Prostate gland (tissue), 2 donors: ENCODE measurements around the gene MRPS9.

Experiments used
- POLR2A ChIP-seq: fragments of 450-650 bp; IDR thresholded peaks from one replicate; pipeline ENCODE4 v1.6.1; 2016; ENCODE audit warnings: antibody characterized with exemption, mild to moderate bottlenecking
- POLR2AphosphoS5 ChIP-seq: sonication (generic); formaldehyde crosslinking; IDR thresholded peaks from one replicate; pipeline ENCODE4 v1.6.1; 2017; ENCODE audit warnings: antibody characterized with exemption
- TF ChIP-seq, protein P1 (sequence below), 4 experiments: fragments of 200-600 bp in 2 of 4; fragments of 450-650 bp in 2 of 4; sonication (generic) in 2 of 4; IDR thresholded peaks; 1 replicate in 3 of 4; 2 replicates in 1 of 4; pipeline ENCODE4 v1.5.1; 2016 to 2019; ENCODE audit warnings: antibody characterized with exemption in 4 of 4, mild to moderate bottlenecking in 2 of 4, moderate library complexity in 2 of 4

DNA sequence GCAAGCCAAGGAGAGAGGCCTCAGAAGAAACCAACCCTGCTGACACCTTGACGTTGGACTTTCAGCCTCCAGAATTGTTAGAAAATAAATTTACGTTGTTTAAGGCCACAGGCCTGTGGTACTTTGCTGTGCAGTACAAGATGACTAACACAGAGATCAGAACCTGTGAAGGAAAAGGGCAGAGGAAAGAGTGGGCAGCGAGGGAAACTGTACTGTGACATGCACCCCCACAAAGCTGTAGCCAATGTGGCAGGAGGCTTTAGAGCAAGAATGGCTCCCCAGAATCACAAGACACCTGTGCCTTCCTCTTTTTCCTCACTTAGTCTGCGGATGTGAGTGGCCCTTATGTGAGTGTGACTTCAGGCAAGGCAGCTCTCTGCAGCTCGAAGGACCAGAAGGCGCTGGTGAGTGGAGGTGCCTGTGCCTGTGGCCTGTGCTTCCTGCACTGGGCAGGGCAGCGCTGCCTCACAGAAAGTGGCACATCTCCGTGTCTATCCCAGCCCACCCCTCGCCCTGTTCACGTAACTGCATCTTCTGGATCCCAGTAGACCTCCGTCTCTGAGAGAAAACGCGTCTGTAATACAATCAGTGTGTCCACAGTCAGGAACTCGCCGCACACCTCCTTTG lies 89.5 kb downstream of the MRPS9 start:
- TF ChIP-seq, protein P1, sequence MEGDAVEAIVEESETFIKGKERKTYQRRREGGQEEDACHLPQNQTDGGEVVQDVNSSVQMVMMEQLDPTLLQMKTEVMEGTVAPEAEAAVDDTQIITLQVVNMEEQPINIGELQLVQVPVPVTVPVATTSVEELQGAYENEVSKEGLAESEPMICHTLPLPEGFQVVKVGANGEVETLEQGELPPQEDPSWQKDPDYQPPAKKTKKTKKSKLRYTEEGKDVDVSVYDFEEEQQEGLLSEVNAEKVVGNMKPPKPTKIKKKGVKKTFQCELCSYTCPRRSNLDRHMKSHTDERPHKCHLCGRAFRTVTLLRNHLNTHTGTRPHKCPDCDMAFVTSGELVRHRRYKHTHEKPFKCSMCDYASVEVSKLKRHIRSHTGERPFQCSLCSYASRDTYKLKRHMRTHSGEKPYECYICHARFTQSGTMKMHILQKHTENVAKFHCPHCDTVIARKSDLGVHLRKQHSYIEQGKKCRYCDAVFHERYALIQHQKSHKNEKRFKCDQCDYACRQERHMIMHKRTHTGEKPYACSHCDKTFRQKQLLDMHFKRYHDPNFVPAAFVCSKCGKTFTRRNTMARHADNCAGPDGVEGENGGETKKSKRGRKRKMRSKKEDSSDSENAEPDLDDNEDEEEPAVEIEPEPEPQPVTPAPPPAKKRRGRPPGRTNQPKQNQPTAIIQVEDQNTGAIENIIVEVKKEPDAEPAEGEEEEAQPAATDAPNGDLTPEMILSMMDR (IDR thresholded peaks at IDR 0.05): no peak
- no peak for TF ChIP-seq POLR2AphosphoS5
- TF ChIP-seq POLR2A: no peak
